H9 (cell line): ENCODE data around the gene DDX24. TPM values are rescaled to one million over a fixed set of nuclear protein-coding genes. Genes with fewer than 3 reads are reported as not detected.

Experiments used
- DNase-seq: peaks from one replicate; pipeline ENCODE4 v3.0.0-alpha.2; 2017
- H2AFZ ChIP-seq: one replicate; pipeline ENCODE4 v1.6.1; 2013; ENCODE audit warnings: mild to moderate bottlenecking, low read length, control low read depth, moderate library complexity
- H2AK5ac ChIP-seq: 2 replicates; pipeline ENCODE4 v1.6.1; 2013; ENCODE audit warnings: low read length, control low read depth, mixed read lengths; ENCODE audit not compliant: insufficient read length
- H2BK120ac ChIP-seq: one replicate; pipeline ENCODE4 v1.6.1; 2013; ENCODE audit warnings: low read depth, mild to moderate bottlenecking, low read length, control low read depth, inconsistent platforms; ENCODE audit not compliant: poor library complexity, severe bottlenecking
- H2BK12ac ChIP-seq: 2 replicates; pipeline ENCODE4 v1.6.1; 2013; ENCODE audit warnings: low read length, control low read depth, mixed read lengths, low read depth; ENCODE audit not compliant: insufficient read length
- H2BK15ac ChIP-seq: 2 replicates; pipeline ENCODE4 v1.6.1; 2013; ENCODE audit warnings: low read depth, low read length, control low read depth
- H2BK20ac ChIP-seq: one replicate; pipeline ENCODE4 v1.6.1; 2013; ENCODE audit warnings: low read depth, mild to moderate bottlenecking, low read length, control low read depth, inconsistent platforms; ENCODE audit not compliant: poor library complexity, severe bottlenecking
- H2BK5ac ChIP-seq: 2 replicates; pipeline ENCODE4 v1.6.1; 2013; ENCODE audit warnings: low read length, control low read depth, mixed read lengths; ENCODE audit not compliant: insufficient read length
- H3K14ac ChIP-seq: 2 replicates; pipeline ENCODE4 v1.6.1; 2013; ENCODE audit warnings: low read length, control low read depth; ENCODE audit not compliant: insufficient read depth
- H3K18ac ChIP-seq: 2 replicates; pipeline ENCODE4 v1.6.1; 2013; ENCODE audit warnings: low read depth, mild to moderate bottlenecking, mixed read lengths, low read length, control low read depth; ENCODE audit not compliant: insufficient read length
- H3K23ac ChIP-seq: 2 replicates; pipeline ENCODE4 v1.6.1; 2013; ENCODE audit warnings: low read length, control low read depth, mixed read lengths, low read depth; ENCODE audit not compliant: insufficient read length
- H3K23me2 ChIP-seq: 2 replicates; pipeline ENCODE4 v1.6.1; 2013; ENCODE audit warnings: low read depth, mild to moderate bottlenecking, mixed read lengths, low read length, control low read depth; ENCODE audit not compliant: insufficient read length, poor library complexity, severe bottlenecking
- H3K27ac ChIP-seq: 2 replicates; pipeline ENCODE4 v1.5.1; 2013; ENCODE audit warnings: low read length, control low read depth, mixed read lengths, low read depth; ENCODE audit not compliant: insufficient read length
- H3K27me3 ChIP-seq: 2 replicates; pipeline ENCODE4 v1.6.1; 2013; ENCODE audit warnings: low read length, control low read depth, inconsistent platforms; ENCODE audit not compliant: insufficient read depth
- H3K4ac ChIP-seq: 2 replicates; pipeline ENCODE4 v1.6.1; 2013; ENCODE audit warnings: low read depth, mild to moderate bottlenecking, control low read depth, inconsistent platforms, low read length, moderate library complexity
- H3K4me1 ChIP-seq: 2 replicates; pipeline ENCODE4 v1.6.1; 2013; ENCODE audit warnings: low read length, control low read depth, inconsistent platforms; ENCODE audit not compliant: insufficient read depth
- H3K4me2 ChIP-seq: 2 replicates; pipeline ENCODE4 v1.6.1; 2013; ENCODE audit warnings: low read length, control low read depth, mixed read lengths; ENCODE audit not compliant: insufficient read length, insufficient read depth
- H3K56ac ChIP-seq: 2 replicates; pipeline ENCODE4 v1.6.1; 2013; ENCODE audit warnings: low read depth, mild to moderate bottlenecking, mixed read lengths, low read length, control low read depth; ENCODE audit not compliant: insufficient read length
- H3K79me1 ChIP-seq: 2 replicates; pipeline ENCODE4 v1.6.1; 2013; ENCODE audit warnings: low read depth, mild to moderate bottlenecking, moderate library complexity, low read length, control low read depth, inconsistent platforms; ENCODE audit not compliant: insufficient read depth, poor library complexity, severe bottlenecking
- H3K79me2 ChIP-seq: 2 replicates; pipeline ENCODE4 v1.6.1; 2013; ENCODE audit warnings: low read length, control low read depth, inconsistent platforms; ENCODE audit not compliant: insufficient read depth
- H3K9ac ChIP-seq: 2 replicates; pipeline ENCODE4 v1.6.1; 2013; ENCODE audit warnings: low read length, control low read depth, mixed read lengths; ENCODE audit not compliant: insufficient read length; ENCODE audit errors: extremely low read depth
- H3K9me3 ChIP-seq: one replicate; pipeline ENCODE4 v1.6.1; 2013; ENCODE audit warnings: low read depth, low read length, inconsistent platforms; ENCODE audit not compliant: control insufficient read depth
- H3T11ph ChIP-seq: one replicate; pipeline ENCODE4 v1.6.1; 2013; ENCODE audit warnings: mild to moderate bottlenecking, low read length, control low read depth, inconsistent platforms
- H4K20me1 ChIP-seq: one replicate; pipeline ENCODE4 v1.6.1; 2013; ENCODE audit not compliant: control insufficient read depth, insufficient read length, insufficient read depth
- H4K5ac ChIP-seq: 2 replicates; pipeline ENCODE4 v1.6.1; 2013; ENCODE audit warnings: low read depth, mild to moderate bottlenecking, mixed read lengths, low read length, control low read depth; ENCODE audit not compliant: insufficient read length
- H4K8ac ChIP-seq: replicated peaks from 2 replicates; pipeline ENCODE4 v1.6.1; 2013; ENCODE audit warnings: low read length, control low read depth, mixed read lengths, low read depth; ENCODE audit not compliant: insufficient read length
- H4K91ac ChIP-seq: 2 replicates; pipeline ENCODE4 v1.6.1; 2013; ENCODE audit warnings: low read depth, mild to moderate bottlenecking, moderate library complexity, mixed read lengths, low read length, control low read depth; ENCODE audit not compliant: insufficient read length
- H3K27ac Mint-ChIP-seq, 3 experiments: 2 replicates in 2 of 3; 3 replicates in 1 of 3; pipeline ENCODE4 v1.8.0; 2020 to 2021; ENCODE audit warnings: mixed read lengths in 3 of 3, mild to moderate bottlenecking in 1 of 3, moderate library complexity in 1 of 3
- H3K27me3 Mint-ChIP-seq: 2 replicates; pipeline ENCODE4 v1.8.0; 2021; ENCODE audit warnings: low read depth, mild to moderate bottlenecking, moderate library complexity, mixed read lengths
- H3K36me3 Mint-ChIP-seq, 3 experiments: 2 replicates in 2 of 3; 3 replicates in 1 of 3; pipeline ENCODE4 v1.8.0; 2020 to 2021; ENCODE audit warnings: low read depth in 3 of 3, mixed read lengths in 3 of 3; ENCODE audit not compliant: insufficient read depth in 1 of 3
- H3K4me1 Mint-ChIP-seq, 2 experiments: 2 replicates each; pipeline ENCODE4 v1.8.0; 2020; ENCODE audit warnings: mixed read lengths in 2 of 2
- H3K4me3 Mint-ChIP-seq, 2 experiments: 2 replicates in 1 of 2; 3 replicates in 1 of 2; pipeline ENCODE4 v1.8.0; 2020 to 2021; ENCODE audit warnings: mild to moderate bottlenecking in 2 of 2, mixed read lengths in 2 of 2, moderate library complexity in 1 of 2
- H3K9me3 Mint-ChIP-seq, 2 experiments: 2 replicates in 1 of 2; 3 replicates in 1 of 2; pipeline ENCODE4 v1.8.0; 2020; ENCODE audit warnings: mild to moderate bottlenecking in 2 of 2, mixed read lengths in 2 of 2, moderate library complexity in 1 of 2
- CTCF ChIP-seq: fragments of 200-600 bp; sonication (generic); conservative IDR thresholded peaks from 3 replicates; pipeline ENCODE4 v1.8.0; 2021; ENCODE audit warnings: antibody characterized with exemption, mild to moderate bottlenecking
- WGBS: extraction: QIAGEN DNeasy Blood & Tissue Kit; methylation state at CpG from one replicate; pipeline ENCODE4 v1.1.7; 2013; ENCODE audit warnings: missing lambda C conversion rate, low lambda C conversion rate, mixed read lengths; ENCODE audit not compliant: insufficient read length; ENCODE audit errors: extremely low coverage; 5-methylcytosine and 5-hydroxymethylcytosine counted together
- total RNA-seq: library from RNA; stranded (reverse); gene quantifications from 2 replicates; pipeline ENCODE4 v1.2.1, GENCODE V29; 2021

DDX24 gene
- total RNA-seq, 1 experiment from 2014 or later, result 172 TPM

- Histone ChIP-seq H3K4me1 (no peaks in the 10 kb centered on the region), H3T11ph (no peak overlapping the region), H2BK5ac (no peak overlapping the region), H2BK12ac (no peak overlapping the region), H3K18ac (no peak overlapping the region), H4K5ac (no peak overlapping the region), H3K4me2 (no peak overlapping the region), H2BK15ac (no peak overlapping the region), H2BK20ac (no peak overlapping the region), H3K79me2 (no peaks in the 10 kb centered on the region), H2AK5ac (no peak overlapping the region), H4K91ac (no peak overlapping the region), H3K27me3 (no peaks in the 10 kb centered on the region), H3K14ac (no peak overlapping the region), H3K23ac (no peak overlapping the region), H3K4ac (no peak overlapping the region), H3K23me2 (no peaks in the 10 kb centered on the region), H3K56ac (no peak overlapping the region), H4K8ac (no peak overlapping the region), H3K9me3 (no peaks in the 10 kb centered on the region), H3K27ac (no peak overlapping the region), H2AFZ (no peak overlapping the region), H3K79me1 (no peaks in the 10 kb centered on the region), H3K9ac (no peak overlapping the region), H4K20me1 (no peaks in the 10 kb centered on the region), H2BK120ac (no peak overlapping the region)
- no peak for DNase-seq
- peaks cover 4 to 9% of the 10 kb centered on the region in 2 experiments for H3K4me1 Mint-ChIP-seq
- no peaks in the 10 kb centered on the region for H3K36me3 Mint-ChIP-seq
- TF ChIP-seq CTCF, result no peak
- no peaks in the 10 kb centered on the region for H3K27me3 Mint-ChIP-seq
- H3K4me3 Mint-ChIP-seq, result no peak overlapping the region
- H3K9me3 Mint-ChIP-seq, result no peaks in the 10 kb centered on the region; a peak in 1 of 5 replicates
- no CpG with 5 or more reads among the region's 10 CpGs for WGBS
- no peak overlapping the region for H3K27ac Mint-ChIP-seq
Observed at GRCh38 chr14:94104731-94105130, 23.7 kb upstream of the DDX24 start.
